CD4-positive, alpha-beta T cell (primary cell): ENCODE results near the gene TLE1. TPM values are rescaled to one million over a fixed set of nuclear protein-coding genes. Genes with fewer than 3 reads are reported as not detected.

Experiments
- ATAC-seq: fragments of 200-7000 bp; cut with Tn5 transposase; one replicate; pipeline ENCODE4 v1.10.0; 2022; ENCODE audit warnings: mild to moderate bottlenecking; ENCODE audit not compliant: poor library complexity
- CTCF ChIA-PET: fragments of 350-600 bp; sonication (Branson Sonifier 250); formaldehyde crosslinking; loops from one replicate; lab custom pipeline; 2021; ENCODE audit warnings: antibody characterized with exemption, inconsistent platforms; lab: Charles Lee
- POLR2A ChIA-PET: fragments of 350-600 bp; sonication (Branson Sonifier 250); formaldehyde crosslinking; loops from one replicate; lab custom pipeline; 2021; ENCODE audit warnings: antibody characterized with exemption, inconsistent platforms; lab: Charles Lee
- DNase-seq, 14 experiments: peaks; one replicate each; pipeline ENCODE4 v3.0.0-alpha.2; 2013 to 2020; ENCODE audit warnings: mixed read lengths in 2 of 14
- H3K27ac ChIP-seq, 2 donors: one replicate each; pipeline versions ENCODE4 v1.5.1 to v1.7.0; 2013; ENCODE audit warnings: low read length in 2 of 2, low read depth in 1 of 2, mild to moderate bottlenecking in 1 of 2
- H3K27me3 ChIP-seq, 2 experiments: 1 replicate in 1 of 2; 2 replicates in 1 of 2; pipeline versions ENCODE4 v1.6.1 to v1.7.0; 2013; ENCODE audit warnings: low read length in 2 of 2, control low read depth in 1 of 2, mild to moderate bottlenecking in 1 of 2, moderate library complexity in 1 of 2; ENCODE audit not compliant: insufficient read depth in 2 of 2, control insufficient read depth in 1 of 2
- H3K36me3 ChIP-seq: one replicate; pipeline ENCODE4 v1.6.1; 2013; ENCODE audit warnings: low read length, control low read depth; ENCODE audit not compliant: insufficient read depth
- H3K4me1 ChIP-seq: one replicate; pipeline ENCODE4 v1.6.1; 2013; ENCODE audit warnings: low read length, control low read depth; ENCODE audit not compliant: insufficient read depth
- H3K4me3 ChIP-seq: one replicate; pipeline ENCODE4 v1.5.1; 2013; ENCODE audit warnings: mild to moderate bottlenecking, low read length, moderate library complexity
- H3K9me3 ChIP-seq, 2 experiments: 1 replicate in 1 of 2; 2 replicates in 1 of 2; pipeline versions ENCODE4 v1.6.1 to v1.7.0; 2013; ENCODE audit warnings: low read length in 2 of 2, mild to moderate bottlenecking in 2 of 2, control low read depth in 1 of 2, moderate library complexity in 1 of 2; ENCODE audit not compliant: control insufficient read depth in 1 of 2, insufficient read depth in 1 of 2
- H3K27ac Mint-ChIP-seq: one replicate; pipeline ENCODE4 v1.8.0; 2020; ENCODE audit warnings: mixed read lengths
- H3K27me3 Mint-ChIP-seq: one replicate; pipeline ENCODE4 v1.8.0; 2021; ENCODE audit warnings: mixed read lengths
- H3K36me3 Mint-ChIP-seq: one replicate; pipeline ENCODE4 v1.8.0; 2021; ENCODE audit warnings: low read depth, mixed read lengths
- H3K4me1 Mint-ChIP-seq: one replicate; pipeline ENCODE4 v1.8.0; 2021; ENCODE audit warnings: low read depth, mixed read lengths
- H3K4me3 Mint-ChIP-seq: one replicate; pipeline ENCODE4 v1.8.0; 2020; ENCODE audit warnings: mild to moderate bottlenecking, mixed read lengths
- H3K9me3 Mint-ChIP-seq: one replicate; pipeline ENCODE4 v1.8.0; 2020; ENCODE audit warnings: mixed read lengths
- CTCF ChIP-seq: fragments of 200-600 bp; IDR thresholded peaks from one replicate; pipeline ENCODE4 v1.8.0; 2022; ENCODE audit warnings: antibody characterized with exemption, mild to moderate bottlenecking
- intact Hi-C, 2 experiments: fragments of 100-400 bp; cut with DNase I in 1 of 2; cut with micrococcal nuclease in 1 of 2; formaldehyde crosslinking; loops; one replicate each; pipeline versions ENCODE4 v1.15.1 to v1.9.0; 2023 to 2025; cut with DNase I, micrococcal nuclease
- total RNA-seq, 174 experiments: library from RNA in 2 of 174; stranded (reverse) in 2 of 174; gene quantifications; one replicate each; pipeline ENCODE4 v1.2.3 and lab custom pipeline; 2021 to 2026

Gene TLE1
- total RNA-seq, 2 experiments from 2014 or later, result 3.4 to 3.5 TPM

- Mint-ChIP-seq H3K4me3 (no peak overlapping the region), H3K4me1 (no peaks in the 10 kb centered on the region), H3K9me3 (no peaks in the 10 kb centered on the region), H3K27ac (no peak overlapping the region), H3K27me3 (no peaks in the 10 kb centered on the region), H3K36me3 (no peaks in the 10 kb centered on the region)
- H3K36me3 ChIP-seq, result no peaks in the 10 kb centered on the region
- no peak for ATAC-seq
- intact Hi-C loops, result no loop called here
- no peak overlapping the region for H3K27ac ChIP-seq
- no peaks in the 10 kb centered on the region for H3K27me3 ChIP-seq
- DNase-seq, result no peak
- POLR2A ChIA-PET, result no interaction called here
- peaks cover 0 to 27% of the 10 kb centered on the region in 2 experiments for H3K9me3 ChIP-seq
- TF ChIP-seq CTCF, result no peak
- CTCF ChIA-PET, result no interaction called here
- H3K4me1 ChIP-seq, result no peaks in the 10 kb centered on the region
- no peak overlapping the region for H3K4me3 ChIP-seq
Observed at GRCh38 chr9:81613002-81613812, 76.1 kb downstream of the TLE1 start.

GRCh38 chr9:81611664-81612063, 77.7 kb downstream of the TLE1 start:
- TF ChIP-seq CTCF, result no peak
- no peak overlapping the region for H3K27ac ChIP-seq
- H3K4me1 Mint-ChIP-seq, result no peaks in the 10 kb centered on the region
- no peak overlapping the region for H3K27ac Mint-ChIP-seq
- H3K4me3 Mint-ChIP-seq, result no peak overlapping the region
- no peaks in the 10 kb centered on the region for H3K36me3 ChIP-seq
- intact Hi-C loops, result no loop called here
- H3K36me3 Mint-ChIP-seq, result no peaks in the 10 kb centered on the region
- CTCF ChIA-PET, result no interaction called here
- no peaks in the 10 kb centered on the region for H3K27me3 Mint-ChIP-seq
- POLR2A ChIA-PET, result no interaction called here
- H3K27me3 ChIP-seq, result no peaks in the 10 kb centered on the region
- peaks cover 0 to 22% of the 10 kb centered on the region in 2 experiments for H3K9me3 ChIP-seq
- no peak overlapping the region for H3K4me3 ChIP-seq
- no peaks in the 10 kb centered on the region for H3K9me3 Mint-ChIP-seq
- DNase-seq (no peak), ATAC-seq (no peak)
- H3K4me1 ChIP-seq, result no peaks in the 10 kb centered on the region

GRCh38 chr9:81610740-81611107, 78.6 kb downstream of the TLE1 start:
- intact Hi-C loops, result no loop called here
- Histone ChIP-seq H3K27ac (no peak overlapping the region), H3K4me3 (no peak overlapping the region), H3K9me3 (peaks cover 0 to 19% of the 10 kb centered on the region in 2 experiments), H3K36me3 (no peaks in the 10 kb centered on the region), H3K27me3 (no peaks in the 10 kb centered on the region), H3K4me1 (no peaks in the 10 kb centered on the region)
- H3K36me3 Mint-ChIP-seq, result no peaks in the 10 kb centered on the region
- ChIA-PET POLR2A (no interaction called here), CTCF (no interaction called here)
- H3K9me3 Mint-ChIP-seq, result no peaks in the 10 kb centered on the region
- ATAC-seq (no peak), DNase-seq (no peak)
- H3K27me3 Mint-ChIP-seq, result no peaks in the 10 kb centered on the region
- no peak overlapping the region for H3K4me3 Mint-ChIP-seq
- no peak for TF ChIP-seq CTCF
- H3K27ac Mint-ChIP-seq, result no peak overlapping the region
- H3K4me1 Mint-ChIP-seq, result no peaks in the 10 kb centered on the region
